Measurements from ENCODE around the gene SLC17A3. TPM values are rescaled to one million over a fixed set of nuclear protein-coding genes. Genes with fewer than 3 reads are reported as not detected.

Gene SLC17A3
- total RNA-seq, 1 donor from 2014 or later, result not detected

- H3K27ac Mint-ChIP-seq (ENCODE audit: unreplicated experiment), result no peak overlapping the region
- no peak for DNase-seq (ENCODE audit: low spot score)
- TF ChIP-seq CTCF (IDR thresholded peaks at IDR 0.05), result no peak
- H3K27me3 Mint-ChIP-seq (ENCODE audit: low read depth), result peaks cover 12% of the 10 kb centered on the region
- no peaks in the 10 kb centered on the region for H3K9me3 Mint-ChIP-seq (ENCODE audit: low read depth)
- no peak overlapping the region for H3K4me3 Mint-ChIP-seq (ENCODE audit: unreplicated experiment)
- H3K4me1 Mint-ChIP-seq (ENCODE audit: low read depth), result no peaks in the 10 kb centered on the region
- H3K36me3 Mint-ChIP-seq (ENCODE audit: low read depth), result no peaks in the 10 kb centered on the region
These were observed 57.8 kb downstream of the SLC17A3 start for GRCh38 chr6:25816252-25816651.

- Mint-ChIP-seq H3K27ac (ENCODE audit: unreplicated experiment) (no peak overlapping the region), H3K27me3 (ENCODE audit: low read depth) (peaks cover 16% of the 10 kb centered on the region), H3K9me3 (ENCODE audit: low read depth) (no peaks in the 10 kb centered on the region), H3K4me1 (ENCODE audit: low read depth) (no peaks in the 10 kb centered on the region), H3K4me3 (ENCODE audit: unreplicated experiment) (no peak overlapping the region), H3K36me3 (ENCODE audit: low read depth) (no peaks in the 10 kb centered on the region)
- DNase-seq (ENCODE audit: low spot score), result no peak
- no peak for TF ChIP-seq CTCF (IDR thresholded peaks at IDR 0.05)
These were observed 58.8 kb downstream of the SLC17A3 start for GRCh38 chr6:25815194-25815593.

- H3K36me3 Mint-ChIP-seq (ENCODE audit: low read depth), result no peaks in the 10 kb centered on the region
These were observed 69.2 kb downstream of the SLC17A3 start for GRCh38 chr6:25804804-25805203.

GRCh38 chr6:25801436-25801835, 72.6 kb downstream of the SLC17A3 start:
- H3K9me3 Mint-ChIP-seq (ENCODE audit: low read depth), result no peaks in the 10 kb centered on the region
- no peak for TF ChIP-seq CTCF (IDR thresholded peaks at IDR 0.05)
- H3K4me3 Mint-ChIP-seq (ENCODE audit: unreplicated experiment), result no peak overlapping the region
- H3K36me3 Mint-ChIP-seq (ENCODE audit: low read depth), result no peaks in the 10 kb centered on the region
- no peak for DNase-seq (ENCODE audit: low spot score)
- no peak overlapping the region for H3K27ac Mint-ChIP-seq (ENCODE audit: unreplicated experiment)
- H3K4me1 Mint-ChIP-seq (ENCODE audit: low read depth), result no peaks in the 10 kb centered on the region
- H3K27me3 Mint-ChIP-seq (ENCODE audit: low read depth), result peaks cover 47% of the 10 kb centered on the region

More at GRCh38 chr6:25804804-25805203, 69.2 kb downstream of the SLC17A3 start:
- Mint-ChIP-seq H3K4me3 (ENCODE audit: unreplicated experiment) (no peak overlapping the region), H3K27ac (ENCODE audit: unreplicated experiment) (no peak overlapping the region), H3K4me1 (ENCODE audit: low read depth) (no peaks in the 10 kb centered on the region), H3K27me3 (ENCODE audit: low read depth) (peaks cover 28% of the 10 kb centered on the region), H3K9me3 (ENCODE audit: low read depth) (no peaks in the 10 kb centered on the region)
- TF ChIP-seq CTCF (IDR thresholded peaks at IDR 0.05), result no peak
- DNase-seq (ENCODE audit: low spot score), result no peak

Other genes starting within 250 kb of the SLC17A3 start
- gene SCGN, start 222.0 kb downstream of the SLC17A3 start, total RNA-seq, result not detected in 3 replicates
- gene SLC17A4, start 119.5 kb downstream of the SLC17A3 start, total RNA-seq, result not detected in 3 replicates
- gene SLC17A1, start 42.2 kb downstream of the SLC17A3 start, total RNA-seq, result not detected in 3 replicates
- gene SLC17A2, start 56.4 kb upstream of the SLC17A3 start, total RNA-seq, result not detected in 3 replicates
- gene TRIM38, start 88.6 kb upstream of the SLC17A3 start, total RNA-seq, result 7.1 to 7.4 TPM (median 7.2 TPM) in 3 replicates
- 6.1 to 7.5 TPM (median 6.4 TPM) in 3 replicates for gene HFE, start 213.2 kb upstream of the SLC17A3 start, total RNA-seq

All from chondrocyte (in vitro differentiated cells).